GM18511 (cell line): Measurements from ENCODE around the gene DNMT3B.
A peak's percentile ranks its signal among the peaks of the same experiment; 100 is the strongest.
"Not testable (repeated sequence)": the region's sequence is repeated elsewhere in the genome, so short reads cannot be mapped to it uniquely, and the experiment has no call there.

ENCODE experiments used
- ATAC-seq: cut with Tn5 transposase; IDR thresholded peaks from one replicate; pipeline ENCODE4 v1.9.1; 2021; ENCODE audit warnings: mild to moderate bottlenecking, moderate library complexity; ENCODE audit not compliant: unreplicated experiment

The DNMT3B gene

GRCh38 chr20:32789896-32790750, 27.9 kb downstream of the DNMT3B start:
- peak; percentile 68 for ATAC-seq

GRCh38 chr20:32790751-32791057, 28.5 kb downstream of the DNMT3B start:
- ATAC-seq: no peak

GRCh38 chr20:32792316-32792715, 30.1 kb downstream of the DNMT3B start:
- ATAC-seq: peak; percentile 85

GRCh38 chr20:32792731-32793458, 30.7 kb downstream of the DNMT3B start:
- no peak for ATAC-seq

- ATAC-seq: no peak
Observed at GRCh38 chr20:32796383-32796948, 34.3 kb downstream of the DNMT3B start.

- ATAC-seq: no peak
Observed at GRCh38 chr20:32796981-32797451, 34.8 kb downstream of the DNMT3B start.

- not testable (repeated sequence) for ATAC-seq
Observed at GRCh38 chr20:32797571-32797970, 35.4 kb downstream of the DNMT3B start.

- no peak for ATAC-seq
Observed at GRCh38 chr20:32798046-32798981, 36.1 kb downstream of the DNMT3B start.

- no peak for ATAC-seq
Observed at GRCh38 chr20:32803092-32803491, 40.9 kb downstream of the DNMT3B start.

- ATAC-seq: no peak
Observed at GRCh38 chr20:32804022-32804715, 42.0 kb downstream of the DNMT3B start.

GRCh38 chr20:32804817-32805216, 42.6 kb downstream of the DNMT3B start:
- ATAC-seq: no peak

- ATAC-seq: no peak
Observed at GRCh38 chr20:32805721-32806120, 43.5 kb downstream of the DNMT3B start.

GRCh38 chr20:32806356-32806755, 44.2 kb downstream of the DNMT3B start:
- ATAC-seq: no peak

- no peak for ATAC-seq
Observed at GRCh38 chr20:32807706-32808105, 45.5 kb downstream of the DNMT3B start.

GRCh38 chr20:32808438-32808837, 46.3 kb downstream of the DNMT3B start:
- ATAC-seq: no peak

- no peak for ATAC-seq
Observed at GRCh38 chr20:32809907-32810306, 47.7 kb downstream of the DNMT3B start.

GRCh38 chr20:32810941-32811340, 48.8 kb downstream of the DNMT3B start:
- no peak for ATAC-seq

- no peak for ATAC-seq
Observed at GRCh38 chr20:32811886-32812285, 49.7 kb downstream of the DNMT3B start.

GRCh38 chr20:32819992-32820697, 58.0 kb downstream of the DNMT3B start:
- peak; percentile 73 for ATAC-seq
